Measurements from ENCODE around the gene AXDND1. TPM values are rescaled to one million over a fixed set of nuclear protein-coding genes. Genes with fewer than 3 reads are reported as not detected.
A peak's percentile ranks its signal among the peaks of the same experiment; 100 is the strongest.
"Not testable (repeated sequence)": the region's sequence is repeated elsewhere in the genome, so short reads cannot be mapped to it uniquely, and the experiment has no call there.

AXDND1 gene
- total RNA-seq, 1 donor from 2014 or later = not detected

DNA sequence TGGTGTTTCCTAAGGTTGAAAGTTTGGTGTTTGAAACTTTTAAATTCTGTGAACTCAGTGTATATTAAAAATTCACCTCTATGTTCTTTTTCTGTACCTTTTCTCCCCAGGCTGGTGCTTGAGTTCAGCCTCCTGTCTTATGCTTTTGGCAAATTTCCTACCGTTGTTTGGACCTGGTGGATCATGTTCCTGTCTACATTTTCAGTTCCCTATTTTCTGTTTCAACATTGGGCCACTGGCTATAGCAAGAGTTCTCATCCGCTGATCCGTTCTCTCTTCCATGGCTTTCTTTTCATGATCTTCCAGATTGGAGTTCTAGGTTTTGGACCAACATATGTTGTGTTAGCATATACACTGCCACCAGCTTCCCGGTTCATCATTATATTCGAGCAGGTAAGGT is 24.9 kb upstream of the AXDND1 start:
- no peaks in the 10 kb centered on the region for H3K9me3 Mint-ChIP-seq
- no peak for DNase-seq (ENCODE audit: low spot score)
- peaks cover 29% of the 10 kb centered on the region for H3K36me3 Mint-ChIP-seq (ENCODE audit: low read depth)
- intact Hi-C loops (cut with micrococcal nuclease) = loop anchor here (2.0 kb wide), 1 partner anchor 48 kb away; the partner anchor contains the start of gene SOAT1
- no peaks in the 10 kb centered on the region for H3K27me3 Mint-ChIP-seq (ENCODE audit: insufficient read depth)
- H3K27ac Mint-ChIP-seq = no peak overlapping the region
- H3K4me1 Mint-ChIP-seq (ENCODE audit: low read depth) = peaks cover 18% of the 10 kb centered on the region
- H3K4me3 Mint-ChIP-seq = no peak overlapping the region

DNA sequence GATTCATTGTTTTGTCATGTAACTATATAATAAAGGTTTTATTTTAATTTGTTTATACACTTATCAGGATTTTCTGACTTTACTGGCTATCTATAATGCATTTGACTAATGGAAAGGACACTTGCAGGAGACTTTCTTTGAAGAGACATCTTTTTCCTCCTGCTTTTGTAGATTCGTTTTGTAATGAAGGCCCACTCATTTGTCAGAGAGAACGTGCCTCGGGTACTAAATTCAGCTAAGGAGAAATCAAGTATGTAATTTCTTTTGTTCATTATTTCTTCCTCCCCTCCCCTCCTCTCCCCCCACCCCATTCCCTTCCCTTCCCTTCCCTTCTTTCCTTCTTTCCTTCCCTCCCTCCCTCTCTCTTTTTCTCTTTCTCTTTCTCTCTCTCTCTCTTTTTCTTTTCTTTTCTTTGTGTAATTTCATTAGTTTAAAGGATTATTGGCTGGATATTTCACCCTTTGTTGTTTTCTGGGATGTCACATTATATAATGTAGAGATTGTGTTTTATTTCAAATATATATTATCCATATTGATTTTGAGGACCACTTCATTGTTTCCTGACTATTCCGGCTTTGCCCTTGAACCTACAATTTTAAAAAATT is 23.7 kb upstream of the AXDND1 start:
- Mint-ChIP-seq H3K4me1 (ENCODE audit: low read depth) (peaks cover 16% of the 10 kb centered on the region), H3K27ac (no peak overlapping the region), H3K4me3 (no peak overlapping the region), H3K9me3 (no peaks in the 10 kb centered on the region), H3K27me3 (ENCODE audit: insufficient read depth) (no peaks in the 10 kb centered on the region), H3K36me3 (ENCODE audit: low read depth) (peaks cover 29% of the 10 kb centered on the region)
- no peak for DNase-seq (ENCODE audit: low spot score)
- intact Hi-C loops (cut with micrococcal nuclease) = loop anchor here (2.0 kb wide), 1 partner anchor 49 kb away; the partner anchor contains the start of gene SOAT1

DNA sequence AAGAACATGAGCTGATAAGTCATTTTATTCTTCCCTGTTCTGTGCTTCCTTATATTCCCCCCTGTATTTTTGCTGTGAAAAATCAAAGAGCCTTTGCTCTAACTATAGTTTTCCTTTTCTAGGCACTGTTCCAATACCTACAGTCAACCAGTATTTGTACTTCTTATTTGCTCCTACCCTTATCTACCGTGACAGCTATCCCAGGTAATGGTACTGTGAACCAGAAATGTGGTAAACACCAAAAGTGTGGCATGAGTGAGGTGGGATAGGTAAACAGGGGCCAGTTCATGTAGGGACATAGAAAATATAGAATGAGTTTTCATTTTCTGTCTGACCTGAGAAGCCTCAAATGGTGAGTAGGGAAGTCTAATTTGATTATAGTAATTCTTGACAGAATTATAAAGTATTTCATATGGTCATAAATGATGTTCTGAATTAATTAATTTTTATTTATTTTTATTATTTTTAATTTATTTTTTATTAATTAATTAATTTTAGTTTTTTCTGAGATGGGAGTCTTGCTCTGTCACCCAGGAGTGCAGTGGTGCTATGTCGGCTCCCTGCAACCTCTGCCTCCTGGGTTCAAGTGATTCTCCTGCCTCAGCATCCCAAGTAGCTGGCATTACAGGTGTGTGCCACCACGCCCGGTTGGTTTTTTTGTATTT is 22.9 kb upstream of the AXDND1 start:
- H3K4me3 Mint-ChIP-seq = no peak overlapping the region
- H3K9me3 Mint-ChIP-seq = no peaks in the 10 kb centered on the region
- no peak overlapping the region for H3K27ac Mint-ChIP-seq
- intact Hi-C loops (cut with micrococcal nuclease) = no loop called here
- H3K4me1 Mint-ChIP-seq (ENCODE audit: low read depth) = peaks cover 11% of the 10 kb centered on the region
- no peak for DNase-seq (ENCODE audit: low spot score)
- H3K27me3 Mint-ChIP-seq (ENCODE audit: insufficient read depth) = no peaks in the 10 kb centered on the region
- H3K36me3 Mint-ChIP-seq (ENCODE audit: low read depth) = peaks cover 31% of the 10 kb centered on the region

DNA sequence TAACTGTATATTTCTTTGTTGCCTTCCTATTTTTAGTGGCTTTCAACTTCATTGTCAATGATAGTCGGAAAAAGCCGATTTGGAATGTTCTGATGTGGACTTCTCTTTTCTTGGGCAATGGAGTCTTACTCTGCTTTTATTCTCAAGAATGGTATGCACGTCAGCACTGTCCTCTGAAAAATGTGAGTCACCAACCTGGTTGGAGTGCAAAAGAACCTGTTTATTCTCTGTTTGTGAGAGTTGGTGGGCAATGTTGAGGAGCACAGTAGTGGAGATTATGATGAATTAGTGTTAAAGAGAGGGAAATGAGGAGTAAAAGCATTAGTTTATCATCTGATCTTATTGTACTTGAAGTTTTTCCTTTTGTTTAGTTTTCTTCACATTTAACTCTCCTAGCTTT is 14.5 kb upstream of the AXDND1 start:
- Mint-ChIP-seq H3K4me3 (no peak overlapping the region), H3K9me3 (no peaks in the 10 kb centered on the region), H3K27me3 (ENCODE audit: insufficient read depth) (no peaks in the 10 kb centered on the region), H3K27ac (no peak overlapping the region), H3K4me1 (ENCODE audit: low read depth) (peaks cover 13% of the 10 kb centered on the region), H3K36me3 (ENCODE audit: low read depth) (peaks cover 35% of the 10 kb centered on the region)
- intact Hi-C loops (cut with micrococcal nuclease) = no loop called here
- DNase-seq (ENCODE audit: low spot score) = no peak

DNA sequence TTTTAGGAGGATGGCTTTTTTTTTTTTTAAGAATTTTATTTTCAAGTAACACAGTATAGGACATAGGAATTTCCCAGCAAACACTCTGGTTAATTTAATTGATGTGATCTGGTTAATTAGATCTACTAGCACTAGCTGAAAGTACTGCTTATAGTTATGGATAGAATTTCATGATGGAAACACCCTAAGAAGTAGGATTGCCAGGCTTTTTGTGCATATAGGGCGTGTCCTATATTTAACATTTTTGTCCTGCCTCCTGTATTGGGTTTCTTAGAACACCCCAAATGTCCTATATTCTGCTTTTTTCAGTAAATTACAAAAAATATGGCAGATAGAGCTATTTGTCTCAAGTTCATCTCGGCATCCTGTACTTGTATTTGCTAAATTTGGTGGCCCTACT is 13.5 kb upstream of the AXDND1 start:
- intact Hi-C loops (cut with micrococcal nuclease) = no loop called here
- no peak overlapping the region for H3K27ac Mint-ChIP-seq
- peaks cover 34% of the 10 kb centered on the region for H3K36me3 Mint-ChIP-seq (ENCODE audit: low read depth)

DNA sequence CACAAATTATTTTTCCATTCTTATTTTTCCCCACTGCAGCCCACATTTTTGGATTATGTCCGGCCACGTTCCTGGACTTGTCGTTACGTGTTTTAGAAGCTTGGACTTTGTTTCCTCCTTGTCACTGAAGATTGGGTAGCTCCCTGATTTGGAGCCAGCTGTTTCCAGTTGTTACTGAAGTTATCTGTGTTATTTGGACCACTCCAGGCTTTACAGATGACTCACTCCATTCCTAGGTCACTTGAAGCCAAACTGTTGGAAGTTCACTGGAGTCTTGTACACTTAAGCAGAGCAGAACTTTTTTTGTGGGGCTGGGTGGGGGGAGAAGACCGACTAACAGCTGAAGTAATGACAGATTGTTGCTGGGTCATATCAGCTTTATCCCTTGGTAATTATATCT is 12.2 kb upstream of the AXDND1 start:
- Mint-ChIP-seq H3K27me3 (ENCODE audit: insufficient read depth) (no peaks in the 10 kb centered on the region), H3K9me3 (no peaks in the 10 kb centered on the region), H3K4me1 (ENCODE audit: low read depth) (peaks cover 13% of the 10 kb centered on the region), H3K27ac (no peak overlapping the region), H3K4me3 (no peak overlapping the region), H3K36me3 (ENCODE audit: low read depth) (peaks cover 30% of the 10 kb centered on the region)
- intact Hi-C loops (cut with micrococcal nuclease) = no loop called here
- DNase-seq (ENCODE audit: low spot score) = no peak

More for the DNA sequence above, 13.5 kb upstream of the AXDND1 start:
- Mint-ChIP-seq H3K4me3 (no peak overlapping the region), H3K4me1 (ENCODE audit: low read depth) (peaks cover 13% of the 10 kb centered on the region), H3K27me3 (ENCODE audit: insufficient read depth) (no peaks in the 10 kb centered on the region), H3K9me3 (no peaks in the 10 kb centered on the region)
- no peak for DNase-seq (ENCODE audit: low spot score)

DNA sequence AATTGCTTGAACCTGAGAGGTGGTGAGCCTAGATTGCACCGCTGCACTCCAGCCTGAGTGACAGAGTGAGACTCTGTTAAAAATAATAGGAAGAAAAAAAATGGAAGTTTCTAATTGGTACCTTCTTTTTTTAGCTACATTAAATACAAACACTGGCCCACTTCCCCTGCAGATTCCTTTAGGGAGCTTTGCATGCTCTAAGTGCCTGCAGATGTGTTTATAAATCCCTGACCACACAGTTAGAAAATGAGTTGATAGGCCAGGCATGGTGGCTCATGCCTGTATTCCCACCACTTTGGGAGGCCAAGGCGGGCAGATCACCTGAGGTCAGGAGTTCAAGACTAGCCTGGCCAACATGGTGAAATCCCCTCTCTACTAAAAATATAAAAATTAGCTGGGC is 4.1 kb upstream of the AXDND1 start:
- not testable (repeated sequence) for DNase-seq (ENCODE audit: low spot score); H3K9me3 Mint-ChIP-seq; H3K36me3 Mint-ChIP-seq (ENCODE audit: low read depth); H3K27ac Mint-ChIP-seq; H3K27me3 Mint-ChIP-seq (ENCODE audit: insufficient read depth); H3K4me3 Mint-ChIP-seq
- H3K4me1 Mint-ChIP-seq (ENCODE audit: low read depth) = peaks cover 12% of the 10 kb centered on the region
- intact Hi-C loops (cut with micrococcal nuclease) = loop anchor here (10.0 kb wide), 2 partner anchors 453 to 593 kb away; partner anchors contain the start of gene CEP350

DNA sequence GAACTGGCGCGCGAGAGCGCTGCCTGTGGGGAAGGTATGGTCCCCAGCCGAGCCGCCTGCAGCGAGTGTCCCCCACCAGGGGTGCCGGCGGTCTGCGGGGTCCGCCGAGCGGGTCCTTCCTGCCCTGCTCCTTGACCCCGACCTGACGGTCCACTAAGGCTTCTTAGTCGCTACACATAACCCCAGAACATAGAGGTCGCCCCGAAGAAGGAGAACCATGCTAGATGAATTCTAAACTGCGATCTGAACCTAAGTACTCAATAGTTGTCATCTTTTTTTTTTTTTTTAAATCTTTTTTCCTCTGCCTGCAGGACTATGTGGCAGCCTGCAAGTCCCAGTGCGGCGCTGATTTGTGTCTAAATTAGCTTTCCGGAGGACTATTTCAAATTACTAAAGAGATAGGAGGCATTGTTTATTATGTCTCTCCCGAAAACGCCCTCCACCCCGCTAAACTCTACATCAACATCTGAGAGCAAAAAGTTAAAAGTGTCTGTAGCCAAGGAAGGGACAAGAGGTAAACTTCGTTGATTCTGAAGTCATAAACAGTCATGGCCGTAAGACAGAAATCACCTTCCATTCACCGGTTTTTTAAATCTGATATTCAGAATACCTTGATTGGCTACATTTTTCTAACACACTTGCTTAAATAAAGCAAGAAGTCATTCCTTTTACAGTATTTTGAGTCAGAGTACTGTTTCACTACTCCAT is 476 bp downstream of the AXDND1 start:
- no peaks in the 10 kb centered on the region for H3K9me3 Mint-ChIP-seq
- no peak for DNase-seq (ENCODE audit: low spot score)

DNA sequence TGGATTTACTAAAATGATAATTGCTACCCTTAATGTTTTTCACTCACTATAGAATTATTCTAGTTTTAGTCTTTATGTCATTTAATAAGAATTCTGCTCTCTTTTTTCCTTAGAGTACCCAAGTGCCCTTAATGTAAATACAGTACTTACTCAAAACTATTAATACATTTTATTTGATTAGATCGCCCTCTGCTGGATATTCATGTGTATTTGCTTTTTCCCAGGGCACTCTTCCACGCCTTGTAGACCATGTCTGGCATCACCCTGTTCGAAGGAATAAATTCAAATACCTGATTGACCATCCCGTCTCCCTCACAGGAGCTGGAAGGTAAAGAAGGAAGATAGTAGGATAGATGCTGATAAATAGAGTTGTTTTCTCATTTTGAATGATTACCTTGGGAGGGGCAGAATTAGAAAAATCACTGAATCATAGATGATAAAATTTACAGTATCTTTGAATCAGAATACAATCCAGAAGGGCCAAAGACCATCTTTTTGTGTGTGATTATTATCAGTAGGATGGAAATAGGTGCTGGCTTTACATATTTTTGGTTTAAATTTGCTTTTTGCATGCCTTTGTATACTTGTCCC is 4.1 kb downstream of the AXDND1 start:
- H3K36me3 Mint-ChIP-seq (ENCODE audit: low read depth) = no peaks in the 10 kb centered on the region
- H3K27ac Mint-ChIP-seq = no peak overlapping the region
- intact Hi-C loops (cut with micrococcal nuclease) = loop anchor here (1.0 to 10.0 kb wide), 11 partner anchors 119 to 828 kb away; partner anchors contain the start of genes CEP350, FAM20B and TOR1AIP2
- peaks cover 12% of the 10 kb centered on the region for H3K4me1 Mint-ChIP-seq (ENCODE audit: low read depth)
- H3K4me3 Mint-ChIP-seq = no peak overlapping the region
- peaks cover 3% of the 10 kb centered on the region for H3K27me3 Mint-ChIP-seq (ENCODE audit: insufficient read depth)
- H3K9me3 Mint-ChIP-seq = no peaks in the 10 kb centered on the region
- DNase-seq (ENCODE audit: low spot score) = peak; percentile 27

More for the DNA sequence above, 476 bp downstream of the AXDND1 start:
- Mint-ChIP-seq H3K4me3 (peak overlapping the region; percentile 95), H3K36me3 (ENCODE audit: low read depth) (no peaks in the 10 kb centered on the region), H3K27me3 (ENCODE audit: insufficient read depth) (no peaks in the 10 kb centered on the region), H3K27ac (peak overlapping the region; percentile 100), H3K4me1 (ENCODE audit: low read depth) (peaks cover 12% of the 10 kb centered on the region)
- intact Hi-C loops (cut with micrococcal nuclease) = loop anchor here (1.0 to 10.0 kb wide), 7 partner anchors 73 to 589 kb away; partner anchors contain the start of genes CEP350, SOAT1 and TOR1AIP2

DNA sequence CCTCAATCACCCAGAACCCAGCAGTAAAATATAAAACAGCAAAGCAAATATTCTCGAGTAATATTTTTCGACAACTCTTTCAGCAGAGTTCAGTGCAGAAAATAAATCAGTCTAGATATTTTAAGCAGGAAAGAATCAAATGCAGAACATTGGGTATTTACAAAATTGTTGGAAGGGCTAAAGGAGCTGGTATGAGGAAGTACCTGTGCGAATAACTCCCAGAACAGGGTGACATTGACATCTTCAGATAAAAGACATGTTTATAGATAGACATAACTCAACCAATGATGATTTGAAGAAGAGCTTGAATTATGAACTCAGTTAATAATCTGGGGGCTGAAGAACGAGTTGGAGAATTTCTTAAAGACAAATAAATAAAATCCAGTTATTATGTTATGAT is 6.4 kb downstream of the AXDND1 start:
- H3K4me1 Mint-ChIP-seq (ENCODE audit: low read depth) = no peaks in the 10 kb centered on the region
- H3K9me3 Mint-ChIP-seq = no peaks in the 10 kb centered on the region
- no peak overlapping the region for H3K27ac Mint-ChIP-seq
- H3K36me3 Mint-ChIP-seq (ENCODE audit: low read depth) = no peaks in the 10 kb centered on the region
- no peak for DNase-seq (ENCODE audit: low spot score)
- intact Hi-C loops (cut with micrococcal nuclease) = no loop called here
- no peak overlapping the region for H3K4me3 Mint-ChIP-seq
- H3K27me3 Mint-ChIP-seq (ENCODE audit: insufficient read depth) = peaks cover 4% of the 10 kb centered on the region

DNA sequence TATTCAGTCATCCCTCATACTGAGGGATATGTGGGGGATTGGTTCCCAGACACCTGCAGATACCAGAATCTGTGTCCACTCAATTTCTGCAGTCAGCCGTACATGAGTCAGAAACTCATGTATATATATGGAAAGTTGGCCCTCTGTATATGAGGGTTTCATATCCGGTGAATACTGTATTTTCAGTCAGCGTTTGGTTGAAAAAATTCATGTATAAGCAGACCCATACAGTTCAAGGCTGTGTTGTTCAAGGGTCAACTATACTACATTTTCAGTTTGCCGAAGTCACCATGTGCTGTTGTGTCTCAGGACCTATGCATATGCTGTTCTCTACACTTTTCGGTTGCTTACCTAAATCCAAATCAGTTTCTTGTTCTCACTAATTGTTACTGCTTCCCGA is 10.5 kb downstream of the AXDND1 start:
- Mint-ChIP-seq H3K36me3 (ENCODE audit: low read depth) (no peaks in the 10 kb centered on the region), H3K9me3 (no peaks in the 10 kb centered on the region), H3K4me3 (no peak overlapping the region), H3K4me1 (ENCODE audit: low read depth) (no peaks in the 10 kb centered on the region), H3K27ac (no peak overlapping the region), H3K27me3 (ENCODE audit: insufficient read depth) (peaks cover 4% of the 10 kb centered on the region)
- no peak for DNase-seq (ENCODE audit: low spot score)
- intact Hi-C loops (cut with micrococcal nuclease) = no loop called here

DNA sequence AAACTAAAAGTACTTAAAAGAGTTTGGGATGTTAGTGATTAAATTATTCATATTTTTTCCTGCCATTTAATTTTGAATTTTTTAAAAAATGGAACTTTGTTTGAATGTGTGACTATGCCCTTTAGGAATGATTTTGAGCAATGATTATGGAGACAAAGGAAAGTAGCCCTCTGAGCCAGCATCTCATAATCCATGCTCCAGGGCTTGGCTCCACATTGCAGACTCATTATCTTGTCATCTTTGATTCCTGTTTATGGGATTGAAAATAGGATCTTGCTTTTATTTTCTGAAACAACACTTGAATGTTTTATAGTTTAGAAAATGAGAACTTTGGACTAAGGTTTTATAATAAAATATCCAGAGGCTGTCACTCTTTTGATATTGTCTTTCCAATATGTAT is 14.5 kb downstream of the AXDND1 start:
- H3K27ac Mint-ChIP-seq = no peak overlapping the region
- H3K9me3 Mint-ChIP-seq = no peaks in the 10 kb centered on the region
- no peaks in the 10 kb centered on the region for H3K4me1 Mint-ChIP-seq (ENCODE audit: low read depth)
- DNase-seq (ENCODE audit: low spot score) = no peak
- H3K4me3 Mint-ChIP-seq = no peak overlapping the region
- intact Hi-C loops (cut with micrococcal nuclease) = no loop called here
- peaks cover 2% of the 10 kb centered on the region for H3K27me3 Mint-ChIP-seq (ENCODE audit: insufficient read depth)
- no peaks in the 10 kb centered on the region for H3K36me3 Mint-ChIP-seq (ENCODE audit: low read depth)

DNA sequence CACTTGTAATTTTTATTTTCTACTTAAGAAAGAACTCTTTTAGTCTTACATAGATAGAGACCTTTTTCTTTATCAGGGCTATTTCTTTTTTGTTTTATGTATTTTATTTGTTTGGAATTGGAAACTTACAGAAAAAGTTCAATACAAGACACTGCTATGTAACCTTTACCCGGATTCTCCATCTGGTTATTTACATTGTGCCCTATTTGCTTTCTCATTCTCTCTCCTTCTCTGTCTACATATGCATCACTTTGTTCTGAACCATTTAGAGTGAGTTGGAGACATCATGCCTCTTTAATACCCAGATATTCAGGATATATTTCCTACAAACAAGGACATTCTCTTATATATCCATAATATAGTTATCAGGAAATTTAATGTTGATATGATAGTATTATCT is 18.3 kb downstream of the AXDND1 start:
- no peak for DNase-seq (ENCODE audit: low spot score)
- intact Hi-C loops (cut with micrococcal nuclease) = no loop called here
- Mint-ChIP-seq H3K4me3 (no peak overlapping the region), H3K27ac (no peak overlapping the region), H3K9me3 (no peaks in the 10 kb centered on the region), H3K27me3 (ENCODE audit: insufficient read depth) (no peaks in the 10 kb centered on the region), H3K4me1 (ENCODE audit: low read depth) (no peaks in the 10 kb centered on the region), H3K36me3 (ENCODE audit: low read depth) (no peaks in the 10 kb centered on the region)
